ENCODE measurements around the gene CRYGA. TPM values are rescaled to one million over a fixed set of nuclear protein-coding genes. Genes with fewer than 3 reads are reported as not detected.

Gene CRYGA
- total RNA-seq, 3 donors from 2014 or later = not detected

- Mint-ChIP-seq H3K9me3 (no peaks in the 10 kb centered on the region), H3K4me3 (no peak overlapping the region), H3K4me1 (ENCODE audit: low read depth) (no peaks in the 10 kb centered on the region), H3K27me3 (ENCODE audit: low read depth) (peaks cover 14% of the 10 kb centered on the region), H3K36me3 (ENCODE audit: insufficient read depth) (no peaks in the 10 kb centered on the region)
- DNase-seq = no peak
- no peak for ATAC-seq
Observed at GRCh38 chr2:208182835-208183234, 19.4 kb upstream of the CRYGA start.

- ATAC-seq (no peak), DNase-seq (no peak)
- Mint-ChIP-seq H3K36me3 (ENCODE audit: insufficient read depth) (no peaks in the 10 kb centered on the region), H3K4me3 (no peak overlapping the region), H3K9me3 (no peaks in the 10 kb centered on the region), H3K4me1 (ENCODE audit: low read depth) (peaks cover 3% of the 10 kb centered on the region), H3K27me3 (ENCODE audit: low read depth) (peaks cover 10% of the 10 kb centered on the region)
Observed at GRCh38 chr2:208179028-208179609, 15.7 kb upstream of the CRYGA start.

GRCh38 chr2:208175840-208176153 lies 12.4 kb upstream of the CRYGA start:
- DNase-seq (no peak), ATAC-seq (no peak)
- H3K27me3 Mint-ChIP-seq (ENCODE audit: low read depth) = peaks cover 13% of the 10 kb centered on the region
- H3K4me1 Mint-ChIP-seq (ENCODE audit: low read depth) = peaks cover 3% of the 10 kb centered on the region
- no peak overlapping the region for H3K4me3 Mint-ChIP-seq
- H3K36me3 Mint-ChIP-seq (ENCODE audit: insufficient read depth) = no peaks in the 10 kb centered on the region
- no peaks in the 10 kb centered on the region for H3K9me3 Mint-ChIP-seq

- Mint-ChIP-seq H3K4me3 (no peak overlapping the region), H3K4me1 (ENCODE audit: low read depth) (peaks cover 3% of the 10 kb centered on the region), H3K36me3 (ENCODE audit: insufficient read depth) (no peaks in the 10 kb centered on the region), H3K27me3 (ENCODE audit: low read depth) (peaks cover 13% of the 10 kb centered on the region), H3K9me3 (no peaks in the 10 kb centered on the region)
- DNase-seq = peak; percentile 50
- peak; percentile 93 to 98 for ATAC-seq
Observed at GRCh38 chr2:208175069-208175839, 11.9 kb upstream of the CRYGA start.

- no peaks in the 10 kb centered on the region for H3K36me3 Mint-ChIP-seq (ENCODE audit: insufficient read depth)
- peaks cover 3% of the 10 kb centered on the region for H3K4me1 Mint-ChIP-seq (ENCODE audit: low read depth)
- no peaks in the 10 kb centered on the region for H3K9me3 Mint-ChIP-seq
- H3K27me3 Mint-ChIP-seq (ENCODE audit: low read depth) = peaks cover 13% of the 10 kb centered on the region
- ATAC-seq (no peak), DNase-seq (no peak)
- no peak overlapping the region for H3K4me3 Mint-ChIP-seq
Observed at GRCh38 chr2:208174144-208174543, 10.8 kb upstream of the CRYGA start.

- peaks cover 13% of the 10 kb centered on the region for H3K27me3 Mint-ChIP-seq (ENCODE audit: low read depth)
- H3K9me3 Mint-ChIP-seq = no peaks in the 10 kb centered on the region
- peaks cover 3% of the 10 kb centered on the region for H3K4me1 Mint-ChIP-seq (ENCODE audit: low read depth)
- no peak overlapping the region for H3K4me3 Mint-ChIP-seq
- ATAC-seq (no peak), DNase-seq (no peak)
- no peaks in the 10 kb centered on the region for H3K36me3 Mint-ChIP-seq (ENCODE audit: insufficient read depth)
Observed at GRCh38 chr2:208172125-208172524, 8.7 kb upstream of the CRYGA start.

GRCh38 chr2:208164951-208165755 lies 1.8 kb upstream of the CRYGA start:
- Mint-ChIP-seq H3K27me3 (ENCODE audit: low read depth) (peaks cover 2% of the 10 kb centered on the region), H3K4me1 (ENCODE audit: low read depth) (no peaks in the 10 kb centered on the region), H3K9me3 (no peaks in the 10 kb centered on the region), H3K36me3 (ENCODE audit: insufficient read depth) (no peaks in the 10 kb centered on the region), H3K4me3 (no peak overlapping the region)
- ATAC-seq (no peak), DNase-seq (no peak)

GRCh38 chr2:208156439-208156838 lies 7.0 kb downstream of the CRYGA start:
- Mint-ChIP-seq H3K36me3 (ENCODE audit: insufficient read depth) (no peaks in the 10 kb centered on the region), H3K27me3 (ENCODE audit: low read depth) (no peaks in the 10 kb centered on the region), H3K4me1 (ENCODE audit: low read depth) (no peaks in the 10 kb centered on the region), H3K4me3 (no peak overlapping the region), H3K9me3 (peaks cover 7% of the 10 kb centered on the region)
- no peak for ATAC-seq
- DNase-seq = no peak

- Mint-ChIP-seq H3K4me1 (ENCODE audit: low read depth) (no peaks in the 10 kb centered on the region), H3K36me3 (ENCODE audit: insufficient read depth) (no peaks in the 10 kb centered on the region), H3K27me3 (ENCODE audit: low read depth) (no peaks in the 10 kb centered on the region), H3K4me3 (no peak overlapping the region), H3K9me3 (peaks cover 14% of the 10 kb centered on the region)
- no peak for ATAC-seq
- DNase-seq = no peak
Observed at GRCh38 chr2:208153156-208153555, 10.2 kb downstream of the CRYGA start.

- Mint-ChIP-seq H3K4me3 (no peak overlapping the region), H3K27me3 (ENCODE audit: low read depth) (no peaks in the 10 kb centered on the region), H3K36me3 (ENCODE audit: insufficient read depth) (no peaks in the 10 kb centered on the region), H3K4me1 (ENCODE audit: low read depth) (no peaks in the 10 kb centered on the region), H3K9me3 (peaks cover 14% of the 10 kb centered on the region)
- DNase-seq (no peak), ATAC-seq (no peak)
Observed at GRCh38 chr2:208150956-208151355, 12.4 kb downstream of the CRYGA start.

GRCh38 chr2:208150094-208150493 lies 13.3 kb downstream of the CRYGA start:
- Mint-ChIP-seq H3K4me1 (ENCODE audit: low read depth) (no peaks in the 10 kb centered on the region), H3K4me3 (no peak overlapping the region), H3K36me3 (ENCODE audit: insufficient read depth) (no peaks in the 10 kb centered on the region), H3K9me3 (peaks cover 14% of the 10 kb centered on the region), H3K27me3 (ENCODE audit: low read depth) (no peaks in the 10 kb centered on the region)
- no peak for DNase-seq
- ATAC-seq = no peak

GRCh38 chr2:208148803-208149202 lies 14.6 kb downstream of the CRYGA start:
- Mint-ChIP-seq H3K4me3 (no peak overlapping the region), H3K9me3 (peaks cover 14% of the 10 kb centered on the region), H3K4me1 (ENCODE audit: low read depth) (no peaks in the 10 kb centered on the region), H3K36me3 (ENCODE audit: insufficient read depth) (no peaks in the 10 kb centered on the region), H3K27me3 (ENCODE audit: low read depth) (peaks cover 3% of the 10 kb centered on the region)
- DNase-seq (no peak), ATAC-seq (no peak)

GRCh38 chr2:208147759-208148158 lies 15.6 kb downstream of the CRYGA start:
- Mint-ChIP-seq H3K9me3 (peaks cover 14% of the 10 kb centered on the region), H3K36me3 (ENCODE audit: insufficient read depth) (no peaks in the 10 kb centered on the region), H3K27me3 (ENCODE audit: low read depth) (peaks cover 3% of the 10 kb centered on the region), H3K4me3 (no peak overlapping the region), H3K4me1 (ENCODE audit: low read depth) (no peaks in the 10 kb centered on the region)
- ATAC-seq (no peak), DNase-seq (no peak)

GRCh38 chr2:208147008-208147407 lies 16.4 kb downstream of the CRYGA start:
- no peaks in the 10 kb centered on the region for H3K36me3 Mint-ChIP-seq (ENCODE audit: insufficient read depth)
- peaks cover 13% of the 10 kb centered on the region for H3K9me3 Mint-ChIP-seq
- no peak for ATAC-seq
- H3K4me1 Mint-ChIP-seq (ENCODE audit: low read depth) = no peaks in the 10 kb centered on the region
- no peak for DNase-seq
- no peak overlapping the region for H3K4me3 Mint-ChIP-seq
- peaks cover 3% of the 10 kb centered on the region for H3K27me3 Mint-ChIP-seq (ENCODE audit: low read depth)

- Mint-ChIP-seq H3K9me3 (peaks cover 5% of the 10 kb centered on the region), H3K36me3 (ENCODE audit: insufficient read depth) (no peaks in the 10 kb centered on the region), H3K4me3 (no peak within 1 kb of the TSS), H3K4me1 (ENCODE audit: low read depth) (no peaks in the 10 kb centered on the region), H3K27me3 (ENCODE audit: low read depth) (peaks cover 3% of the 10 kb centered on the region)
- DNase-seq (no peak), ATAC-seq (no peak)
Observed at GRCh38 chr2:208146006-208146405, 17.4 kb downstream of the CRYGA start, which contains the start of gene CRYGB. TSS of gene CRYGB (minus strand) at chr2:208146158. CDS start at chr2:208146120, 38 bp downstream.
